HCT116 (cell line): Measurements from ENCODE around the gene RREB1. TPM values are rescaled to one million over a fixed set of nuclear protein-coding genes. Genes with fewer than 3 reads are reported as not detected.

Experiments used
- ATAC-seq: fragments of 200-7000 bp; cut with Tn5 transposase; 2 replicates; pipeline ENCODE4 v1.9.1; 2020; ENCODE audit warnings: mild to moderate bottlenecking, moderate library complexity
- BruUV-seq: library from RNA; stranded (reverse); fragments of 400-500 nt; replicated peaks from 2 replicates; lab custom pipeline; 2021; lab: Mats Ljungman, UMichigan
- CTCF ChIA-PET: fragments of 300-600 bp; sonication (Branson Sonifier 250); formaldehyde crosslinking; loops from one replicate; lab custom pipeline; 2021; ENCODE audit warnings: antibody characterized with exemption; lab: Charles Lee
- POLR2A ChIA-PET: fragments of 300-600, 350-600 bp; sonication (Branson Sonifier 250); formaldehyde crosslinking; loops from one replicate; lab custom pipeline; 2021; ENCODE audit warnings: antibody characterized with exemption; lab: Charles Lee
- RAD21 ChIA-PET, 2 experiments: fragments of 300-600 bp; sonication (Branson Sonifier 250); formaldehyde crosslinking; loops; one replicate each; lab custom pipeline; 2023; ENCODE audit warnings: low total read pairs in 2 of 2; ENCODE audit not compliant: uncharacterized antibody in 2 of 2, unreplicated experiment in 2 of 2, low non-redundant PET in 1 of 2; lab: Charles Lee
- DNase-seq: peaks from one replicate; pipeline ENCODE4 v3.0.0-alpha.2; 2010; ENCODE audit warnings: low read depth, low spot score
- H2AFZ ChIP-seq: fragments of 200-600 bp; shearing (Covaris generic), sonication (generic); 2 replicates; pipeline ENCODE4 v1.6.1; 2017; ENCODE audit warnings: low read depth, mixed run types, mixed read lengths, antibody characterized with exemption, low read length; ENCODE audit not compliant: poor library complexity, severe bottlenecking
- H3K27ac ChIP-seq: 2 replicates; pipeline ENCODE4 v1.5.1; 2012; ENCODE audit warnings: low read depth, low read length
- H3K27me3 ChIP-seq: fragments of 200-600 bp; sonication (generic); 2 replicates; pipeline ENCODE4 v1.6.1; 2016; ENCODE audit warnings: mixed run types, low read length, mixed read lengths; ENCODE audit not compliant: insufficient read depth
- H3K36me3 ChIP-seq, 2 experiments: fragments of 200-500 bp in 1 of 2; fragments of 200-600 bp in 1 of 2; sonication (Bioruptor generic) in 1 of 2; sonication (generic) in 1 of 2; 2 replicates each; pipeline versions ENCODE4 v1.5.1 to v1.6.1; 2014 to 2016; ENCODE audit warnings: low read length in 2 of 2, inconsistent platforms in 1 of 2, mixed read lengths in 1 of 2, mixed run types in 1 of 2; ENCODE audit not compliant: insufficient read depth in 2 of 2, control insufficient read depth in 1 of 2
- H3K4me1 ChIP-seq, 2 experiments: fragments of 200-600 bp in 1 of 2; sonication (generic) in 1 of 2; 2 replicates each; pipeline versions ENCODE4 v1.5.1 to v1.6.1; 2012 to 2017; ENCODE audit warnings: low read length in 2 of 2, inconsistent platforms in 1 of 2, mild to moderate bottlenecking in 1 of 2, mixed read lengths in 1 of 2, mixed run types in 1 of 2, moderate library complexity in 1 of 2; ENCODE audit not compliant: insufficient read depth in 2 of 2, control insufficient read depth in 1 of 2
- H3K4me2 ChIP-seq: fragments of 200-600 bp; sonication (generic); 2 replicates; pipeline ENCODE4 v1.6.1; 2017; ENCODE audit warnings: mixed run types, low read length, mixed read lengths
- H3K4me3 ChIP-seq, 2 experiments: fragments of 200-600 bp in 1 of 2; sonication (generic) in 1 of 2; replicated peaks in 1 of 2; 2 replicates each; pipeline ENCODE4 v1.5.1; 2011 to 2016; ENCODE audit warnings: low read length in 2 of 2, control low read depth in 1 of 2, low read depth in 1 of 2, mild to moderate bottlenecking in 1 of 2, mixed read lengths in 1 of 2, mixed run types in 1 of 2
- H3K79me2 ChIP-seq: fragments of 200-600 bp; sonication (generic); 2 replicates; pipeline ENCODE4 v1.6.1; 2017; ENCODE audit warnings: mild to moderate bottlenecking, mixed run types, low read length, moderate library complexity, mixed read lengths; ENCODE audit not compliant: insufficient read depth
- H3K9ac ChIP-seq: fragments of 200-600 bp; sonication (generic); 2 replicates; pipeline ENCODE4 v1.6.1; 2016; ENCODE audit warnings: low read length, mixed read lengths
- H3K9me2 ChIP-seq: fragments of 200-600 bp; sonication (generic), shearing (Covaris generic); 2 replicates; pipeline ENCODE4 v1.6.1; 2017; ENCODE audit warnings: mixed run types, mild to moderate bottlenecking, moderate library complexity; ENCODE audit not compliant: insufficient read depth
- H3K9me3 ChIP-seq, 2 experiments: fragments of 200-500 bp in 1 of 2; fragments of 200-600 bp in 1 of 2; sonication (Bioruptor generic) in 1 of 2; sonication (generic) in 1 of 2; 2 replicates each; pipeline ENCODE4 v1.6.1; 2014 to 2017; ENCODE audit warnings: low read length in 2 of 2, mixed read lengths in 2 of 2, inconsistent platforms in 1 of 2, low read depth in 1 of 2, mild to moderate bottlenecking in 1 of 2, mixed run types in 1 of 2, moderate library complexity in 1 of 2; ENCODE audit not compliant: control insufficient read depth in 1 of 2, insufficient read depth in 1 of 2
- H4K20me1 ChIP-seq: fragments of 200-600 bp; sonication (generic), shearing (Covaris generic); 2 replicates; pipeline ENCODE4 v1.6.1; 2017; ENCODE audit warnings: mixed run types, mild to moderate bottlenecking, moderate library complexity; ENCODE audit not compliant: insufficient read depth
- EGR1 ChIP-seq: IDR thresholded peaks from 2 replicates; pipeline ENCODE4 v1.6.1; 2012; ENCODE audit warnings: low read depth
- EZH2phosphoT487 ChIP-seq: fragments of 200-600 bp; IDR thresholded peaks from 2 replicates; pipeline ENCODE4 v1.6.1; 2018; ENCODE audit warnings: antibody characterized with exemption, borderline replicate concordance
- FOSL1 ChIP-seq: IDR thresholded peaks from 2 replicates; pipeline ENCODE4 v1.6.1; 2012; ENCODE audit warnings: low read depth
- TCF7L2 ChIP-seq: IDR thresholded peaks from 2 replicates; pipeline ENCODE4 v1.7.0; 2011; ENCODE audit warnings: borderline replicate concordance, inconsistent platforms; ENCODE audit not compliant: insufficient read depth, insufficient read length; ENCODE audit errors: extremely low read depth
- ZFX ChIP-seq: fragments of 450-650 bp; IDR thresholded peaks from 2 replicates; pipeline ENCODE4 v1.6.1; 2017
- ZNF274 ChIP-seq: fragments of 200-500 bp; sonication (Bioruptor generic); IDR thresholded peaks from 2 replicates; pipeline ENCODE4 v1.6.1; 2014; ENCODE audit warnings: mild to moderate bottlenecking, low read depth, low read length, inconsistent platforms
- intact Hi-C: fragments of 100-400 bp; cut with micrococcal nuclease; formaldehyde crosslinking; loops from 2 replicates; pipeline ENCODE4 v1.10.0; 2022
- total RNA-seq: library from RNA; stranded (reverse); gene quantifications from one replicate; pipeline ENCODE4 v1.2.1, GENCODE V29; 2021; ENCODE audit not compliant: unreplicated experiment
- TF ChIP-seq, protein P1 (sequence below): IDR thresholded peaks from 2 replicates; pipeline ENCODE4 v1.6.1; 2012; ENCODE audit warnings: low read depth

The RREB1 gene
- total RNA-seq, 1 experiment from 2014 or later = 47.9 TPM

DNA sequence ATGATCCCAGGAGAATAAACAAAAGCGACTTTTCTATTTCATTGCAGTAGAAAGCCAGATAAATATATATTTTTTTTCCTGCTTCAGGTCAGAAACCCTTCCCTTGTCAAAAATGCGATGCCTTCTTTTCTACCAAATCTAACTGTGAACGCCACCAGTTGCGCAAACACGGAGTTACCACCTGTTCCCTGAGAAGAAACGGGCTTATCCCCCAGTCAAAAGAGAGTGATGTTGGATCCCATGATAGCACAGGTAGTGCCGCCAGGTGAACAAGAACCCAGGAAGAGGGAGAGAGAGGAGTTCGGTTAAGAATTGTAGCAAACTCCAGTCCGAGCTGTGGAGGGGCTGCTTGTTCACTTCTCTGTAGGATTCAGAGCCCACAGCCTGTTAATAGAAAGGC is 132.6 kb downstream of the RREB1 start:
- no peak for TF ChIP-seq EGR1
- TF ChIP-seq, protein P1, sequence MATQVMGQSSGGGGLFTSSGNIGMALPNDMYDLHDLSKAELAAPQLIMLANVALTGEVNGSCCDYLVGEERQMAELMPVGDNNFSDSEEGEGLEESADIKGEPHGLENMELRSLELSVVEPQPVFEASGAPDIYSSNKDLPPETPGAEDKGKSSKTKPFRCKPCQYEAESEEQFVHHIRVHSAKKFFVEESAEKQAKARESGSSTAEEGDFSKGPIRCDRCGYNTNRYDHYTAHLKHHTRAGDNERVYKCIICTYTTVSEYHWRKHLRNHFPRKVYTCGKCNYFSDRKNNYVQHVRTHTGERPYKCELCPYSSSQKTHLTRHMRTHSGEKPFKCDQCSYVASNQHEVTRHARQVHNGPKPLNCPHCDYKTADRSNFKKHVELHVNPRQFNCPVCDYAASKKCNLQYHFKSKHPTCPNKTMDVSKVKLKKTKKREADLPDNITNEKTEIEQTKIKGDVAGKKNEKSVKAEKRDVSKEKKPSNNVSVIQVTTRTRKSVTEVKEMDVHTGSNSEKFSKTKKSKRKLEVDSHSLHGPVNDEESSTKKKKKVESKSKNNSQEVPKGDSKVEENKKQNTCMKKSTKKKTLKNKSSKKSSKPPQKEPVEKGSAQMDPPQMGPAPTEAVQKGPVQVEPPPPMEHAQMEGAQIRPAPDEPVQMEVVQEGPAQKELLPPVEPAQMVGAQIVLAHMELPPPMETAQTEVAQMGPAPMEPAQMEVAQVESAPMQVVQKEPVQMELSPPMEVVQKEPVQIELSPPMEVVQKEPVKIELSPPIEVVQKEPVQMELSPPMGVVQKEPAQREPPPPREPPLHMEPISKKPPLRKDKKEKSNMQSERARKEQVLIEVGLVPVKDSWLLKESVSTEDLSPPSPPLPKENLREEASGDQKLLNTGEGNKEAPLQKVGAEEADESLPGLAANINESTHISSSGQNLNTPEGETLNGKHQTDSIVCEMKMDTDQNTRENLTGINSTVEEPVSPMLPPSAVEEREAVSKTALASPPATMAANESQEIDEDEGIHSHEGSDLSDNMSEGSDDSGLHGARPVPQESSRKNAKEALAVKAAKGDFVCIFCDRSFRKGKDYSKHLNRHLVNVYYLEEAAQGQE = no peak
- TF ChIP-seq TCF7L2 = no peak
- no peak for TF ChIP-seq FOSL1
- TF ChIP-seq EZH2phosphoT487 = no peak
- TF ChIP-seq ZNF274 = no peak
- no peak for TF ChIP-seq ZFX
- peaks cover 0 to 4% of the 10 kb centered on the region in 2 experiments; a peak in 1 of 4 replicates for H3K36me3 ChIP-seq
- BruUV-seq = no TSS peak
- H3K9me2 ChIP-seq = no peaks in the 10 kb centered on the region
- H3K27me3 ChIP-seq = no peaks in the 10 kb centered on the region
- H3K9ac ChIP-seq = no peak overlapping the region
- ChIA-PET RAD21 (no interaction called here), POLR2A (no interaction called here), CTCF (no interaction called here)
- ATAC-seq (no peak), DNase-seq (no peak)
- intact Hi-C loops = no loop called here
- no peaks in the 10 kb centered on the region for H4K20me1 ChIP-seq
- no peak overlapping the region for H3K27ac ChIP-seq
- H3K79me2 ChIP-seq = peaks cover 19% of the 10 kb centered on the region
- no peaks in the 10 kb centered on the region for H3K9me3 ChIP-seq
- H3K4me2 ChIP-seq = no peak overlapping the region
- no peak overlapping the region for H2AFZ ChIP-seq
- H3K4me1 ChIP-seq = peaks cover 57 to 70% of the 10 kb centered on the region in 2 experiments
- no peak overlapping the region for H3K4me3 ChIP-seq
